GM12878 (cell line): ENCODE measurements around the gene MYRF. TPM values are rescaled to one million over a fixed set of nuclear protein-coding genes. Genes with fewer than 3 reads are reported as not detected.

ENCODE experiments used
- ATAC-seq: fragments of 200-7000 bp; cut with Tn5 transposase; 3 replicates; pipeline ENCODE4 v1.9.1; 2020; ENCODE audit warnings: mild to moderate bottlenecking, moderate library complexity
- BruUV-seq: library from RNA; stranded (reverse); fragments of 400-500 nt; replicated peaks from 2 replicates; lab custom pipeline; 2021; lab: Mats Ljungman, UMichigan
- CTCF ChIA-PET: fragments of 300-600 bp; sonication (Branson Sonifier 250); formaldehyde crosslinking; extraction: SDS; loops from one replicate; lab custom pipeline; 2021; ENCODE audit warnings: inconsistent platforms; lab: Yijun Ruan, JAX
- POLR2A ChIA-PET: fragments of 350-600 bp; formaldehyde crosslinking; extraction: SDS; loops from one replicate; lab custom pipeline; 2021; ENCODE audit warnings: inconsistent platforms; lab: Charles Lee
- RAD21 ChIA-PET: fragments of 300-600 bp; sonication (Branson Sonifier 250); formaldehyde crosslinking; loops from one replicate; lab custom pipeline; 2023; ENCODE audit warnings: antibody characterized with exemption; ENCODE audit not compliant: unreplicated experiment; lab: Charles Lee
- SMC1A ChIA-PET: fragments of 300-600 bp; sonication (Branson Sonifier 250); formaldehyde crosslinking; loops from one replicate; lab custom pipeline; 2023; ENCODE audit not compliant: unreplicated experiment, uncharacterized antibody; lab: Charles Lee
- DNase-seq: peaks from one replicate; pipeline ENCODE4 v3.0.0-alpha.2; 2011; ENCODE audit warnings: low read depth, low spot score
- FAIRE-seq: peaks from 3 replicates; lab custom pipeline; 2011; peaks lifted over from hg19 to GRCh38; lab: Jason Lieb, UNC
- H2AFZ ChIP-seq: 2 replicates; pipeline ENCODE4 v1.6.0; 2011; ENCODE audit warnings: low read depth, low read length, control low read depth; ENCODE audit not compliant: control insufficient read depth
- H3K27ac ChIP-seq: 2 replicates; pipeline ENCODE4 v1.5.1; 2011; ENCODE audit warnings: control low read depth; ENCODE audit not compliant: control insufficient read depth, insufficient read depth
- H3K27me3 ChIP-seq, 2 experiments: replicated peaks in 1 of 2; 2 replicates each; pipeline versions ENCODE4 v1.6.0 to v1.6.1; 2011; ENCODE audit warnings: low read length in 1 of 2; ENCODE audit not compliant: control insufficient read depth in 2 of 2, insufficient read depth in 2 of 2
- H3K36me3 ChIP-seq, 2 experiments: 2 replicates each; pipeline ENCODE4 v1.5.1; 2011; ENCODE audit warnings: low read length in 1 of 2; ENCODE audit not compliant: control insufficient read depth in 2 of 2, insufficient read depth in 2 of 2
- H3K4me1 ChIP-seq: 2 replicates; pipeline ENCODE4 v1.6.1; 2011; ENCODE audit warnings: mild to moderate bottlenecking, low read length, moderate library complexity, mixed read lengths; ENCODE audit not compliant: control insufficient read depth, insufficient read depth
- H3K4me2 ChIP-seq: 2 replicates; pipeline ENCODE4 v1.6.0; 2011; ENCODE audit warnings: control low read depth; ENCODE audit not compliant: control insufficient read depth, insufficient read depth
- H3K4me3 ChIP-seq: fragments of 200-600 bp; sonication (generic); 2 replicates; pipeline ENCODE4 v1.5.1; 2016
- H3K79me2 ChIP-seq: 2 replicates; pipeline ENCODE4 v1.6.0; 2011; ENCODE audit warnings: low read length; ENCODE audit not compliant: control insufficient read depth, insufficient read depth
- H3K9ac ChIP-seq: 2 replicates; pipeline ENCODE4 v1.8.0; 2011; ENCODE audit warnings: low read length, control low read depth, mixed read lengths; ENCODE audit not compliant: control insufficient read depth, insufficient read depth
- H3K9me3 ChIP-seq: replicated peaks from 3 replicates; pipeline ENCODE4 v1.5.1; 2011; ENCODE audit warnings: mild to moderate bottlenecking, low read length; ENCODE audit not compliant: control insufficient read depth, insufficient read depth
- H4K20me1 ChIP-seq: 2 replicates; pipeline ENCODE4 v1.6.0; 2011; ENCODE audit not compliant: control insufficient read depth, insufficient read depth
- BHLHE40 ChIP-seq, 2 experiments: fragments of 450-650 bp in 1 of 2; IDR thresholded peaks; 2 replicates each; pipeline ENCODE4 v1.6.1; 2011 to 2017; ENCODE audit warnings: low read depth in 2 of 2, borderline replicate concordance in 1 of 2, improper control_type of control experiment in 1 of 2, low read length in 1 of 2, mild to moderate bottlenecking in 1 of 2
- EGR1 ChIP-seq, 2 experiments: IDR thresholded peaks; 1 replicate in 1 of 2; 2 replicates in 1 of 2; pipeline ENCODE4 v1.6.1; 2011 to 2012; ENCODE audit warnings: low read depth in 2 of 2, low read length in 2 of 2, borderline replicate concordance in 1 of 2, mild to moderate bottlenecking in 1 of 2, moderate library complexity in 1 of 2
- ESRRA ChIP-seq: IDR thresholded peaks from 2 replicates; pipeline ENCODE4 v1.6.1; 2012; ENCODE audit warnings: mild to moderate bottlenecking, low read length, improper control_type of control experiment
- MEF2B ChIP-seq: fragments of 450-650 bp; IDR thresholded peaks from 2 replicates; pipeline ENCODE4 v1.6.1; 2018; ENCODE audit warnings: mild to moderate bottlenecking, moderate library complexity; ENCODE audit not compliant: partially characterized antibody, poor library complexity, severe bottlenecking
- NBN ChIP-seq: fragments of 450-650 bp; IDR thresholded peaks from 2 replicates; pipeline ENCODE4 v1.6.1; 2016
- NFIC ChIP-seq: IDR thresholded peaks from 2 replicates; pipeline ENCODE4 v1.6.1; 2012; ENCODE audit warnings: low read depth, mild to moderate bottlenecking, inconsistent platforms, low read length, moderate library complexity
- RAD21 ChIP-seq: IDR thresholded peaks from 2 replicates; pipeline ENCODE4 v1.6.1; 2011; ENCODE audit warnings: mild to moderate bottlenecking, low read depth, low read length, moderate library complexity; ENCODE audit not compliant: insufficient read depth
- RB1 ChIP-seq: fragments of 450-650 bp; formaldehyde crosslinking; IDR thresholded peaks from 2 replicates; pipeline ENCODE4 v1.6.1; 2017; ENCODE audit warnings: mild to moderate bottlenecking, borderline replicate concordance
- SMC3 ChIP-seq: IDR thresholded peaks from 2 replicates; pipeline ENCODE4 v1.6.1; 2011; ENCODE audit warnings: low read length, improper control_type of control experiment, borderline replicate concordance
- WGBS: methylation state at CpG from one replicate; pipeline ENCODE4 v1.1.6; 2016; ENCODE audit warnings: low lambda C conversion rate; ENCODE audit not compliant: insufficient replicate concordance, insufficient coverage; ENCODE audit errors: missing lambda C conversion rate; 5-methylcytosine and 5-hydroxymethylcytosine counted together
- in situ Hi-C: fragments of 300-500 bp; cut with MboI; formaldehyde crosslinking; loops from 9 replicates; pipeline ENCODE4 v1.14.3; 2018; ENCODE audit warnings: mixed read lengths
- intact Hi-C: fragments of 100-400 bp; cut with micrococcal nuclease; formaldehyde crosslinking; loops from one replicate; pipeline ENCODE4 v1.14.2; 2022; ENCODE audit not compliant: unreplicated experiment
- polyA plus RNA-seq, 11 experiments: library from polyadenylated mRNA; depleted of rRNA in 4 of 11; unstranded in 6 of 11; stranded (reverse) in 5 of 11; fragments of >200 nt; fragmentation: Nextera tagmentation in 4 of 11; fragmentation: Illumina TruSeq in 1 of 11; extraction: Ambion mirVana in 4 of 11; extraction: Trizol in 1 of 11; gene quantifications; 1 replicate in 1 of 11; 2 replicates in 10 of 11; pipeline versions ENCODE4 v1.2.1 to v1.2.3, GENCODE V29; 2011 to 2016; ENCODE audit warnings: inconsistent platforms in 2 of 11, missing spikeins in 2 of 11, low read depth in 1 of 11
- total RNA-seq, 4 experiments: library from RNA; depleted of rRNA in 3 of 4; stranded (reverse); fragments of >200 nt in 3 of 4; fragmentation: Illumina TruSeq in 1 of 4; extraction: Trizol in 1 of 4; gene quantifications; 2 replicates each; pipeline versions ENCODE4 v1.2.1 to v1.2.3, GENCODE V29; 2013 to 2021
- TF ChIP-seq, protein P1 (sequence below), 3 experiments: IDR thresholded peaks in 2 of 3; conservative IDR thresholded peaks in 1 of 3; 2 replicates each; pipeline ENCODE4 v1.5.1; 2011; ENCODE audit warnings: low read depth in 3 of 3, low read length in 3 of 3, mild to moderate bottlenecking in 3 of 3, control low read depth in 2 of 3, moderate library complexity in 2 of 3, inconsistent platforms in 1 of 3, mixed read lengths in 1 of 3; ENCODE audit not compliant: control insufficient read depth in 2 of 3, insufficient read depth in 1 of 3; ENCODE audit errors: extremely low read depth in 1 of 3

Gene MYRF
- total and polyA plus RNA-seq, 10 of the 15 experiments (the other 5 are each of a cell fraction or from before 2014, with no cell fraction given): 0.27 to 15.6 (median 0.89) TPM

DNA sequence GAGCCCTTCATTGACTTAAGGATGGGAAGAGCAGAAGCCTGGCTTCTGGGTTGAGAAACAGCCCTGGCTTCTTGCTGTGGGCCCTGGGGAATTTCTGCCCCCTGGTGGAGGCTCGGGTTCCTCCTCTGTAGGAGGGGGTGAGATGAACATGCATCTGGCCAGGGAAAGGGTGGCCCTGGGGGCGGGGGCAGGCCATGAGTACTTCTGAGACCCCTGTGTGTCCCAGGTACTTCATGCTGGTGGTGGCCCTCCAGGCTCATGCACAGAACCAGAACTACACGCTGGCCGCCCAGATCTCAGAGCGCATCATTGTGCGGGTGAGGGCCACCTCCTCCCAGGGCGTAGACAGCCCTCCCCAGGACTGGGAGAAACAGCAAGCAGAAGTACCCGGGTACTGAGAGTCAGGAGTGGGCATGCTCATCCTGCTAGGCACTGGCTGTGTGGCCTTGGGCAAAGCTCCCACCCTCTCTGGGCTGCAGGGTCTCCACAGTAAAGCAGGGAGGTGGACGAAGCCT is 24.2 kb downstream of the MYRF start:
- ChIA-PET SMC1A (interaction anchor here (0.8 to 2.6 kb wide), 2 partner anchors 23 to 27 kb away, joined by 3 to 8 read pairs; no protein-coding TSS in a partner anchor), CTCF (interaction anchor here (7.5 kb wide), 1 partner anchor 28 kb away, joined by 88 read pairs; no protein-coding TSS in a partner anchor), RAD21 (interaction anchor here (2.5 kb wide), 1 partner anchor 29 kb away, joined by 15 read pairs; no protein-coding TSS in a partner anchor), POLR2A (interaction anchor here (0.5 to 1.9 kb wide), 2 partner anchors 9 to 29 kb away, joined by 5 to 6 read pairs; no protein-coding TSS in a partner anchor)
- Histone ChIP-seq H3K27me3 (no peaks in the 10 kb centered on the region), H3K36me3 (no peaks in the 10 kb centered on the region), H2AFZ (no peak overlapping the region), H3K79me2 (no peaks in the 10 kb centered on the region), H3K27ac (no peak overlapping the region), H3K9me3 (no peaks in the 10 kb centered on the region), H3K4me3 (no peak overlapping the region), H4K20me1 (no peaks in the 10 kb centered on the region), H3K4me1 (no peaks in the 10 kb centered on the region; the same call in 1 of the 2 replicates), H3K9ac (no peak overlapping the region), H3K4me2 (no peak overlapping the region)
- DNase-seq (no peak), ATAC-seq (peak; percentile 94), FAIRE-seq (peak; percentile 31)
- intact Hi-C loops: loop anchor here (1.0 kb wide), 1 partner anchor 29 kb away; no protein-coding TSS in a partner anchor
- in situ Hi-C loops: no loop called here
- 0 out of 2 replicates have a peak, but pooled peaks have one; percentile 25 for TF ChIP-seq ESRRA
- TF ChIP-seq EGR1 (IDR thresholded peaks at IDR 0.05; ENCODE audit: borderline replicate concordance in 1 of 2, low read depth in 2 of 2, low read length in 2 of 2): 0 out of 3 replicates have a peak, but pooled peaks of 1 of the 2 experiments have one; percentile 15
- no peak for TF ChIP-seq NFIC
- TF ChIP-seq RAD21: peak; percentile 80
- TF ChIP-seq BHLHE40 (IDR thresholded peaks at IDR 0.05; ENCODE audit: borderline replicate concordance in 1 of 2, low read depth in 2 of 2, low read length in 1 of 2): 0 out of 4 replicates have a peak, but pooled peaks of 1 of the 2 experiments have one; percentile 10
- TF ChIP-seq NBN: no peak
- TF ChIP-seq MEF2B: peak; percentile 69
- TF ChIP-seq RB1: peak; percentile 52; the same call in 1 of the 2 replicates
- TF ChIP-seq, protein P1, sequence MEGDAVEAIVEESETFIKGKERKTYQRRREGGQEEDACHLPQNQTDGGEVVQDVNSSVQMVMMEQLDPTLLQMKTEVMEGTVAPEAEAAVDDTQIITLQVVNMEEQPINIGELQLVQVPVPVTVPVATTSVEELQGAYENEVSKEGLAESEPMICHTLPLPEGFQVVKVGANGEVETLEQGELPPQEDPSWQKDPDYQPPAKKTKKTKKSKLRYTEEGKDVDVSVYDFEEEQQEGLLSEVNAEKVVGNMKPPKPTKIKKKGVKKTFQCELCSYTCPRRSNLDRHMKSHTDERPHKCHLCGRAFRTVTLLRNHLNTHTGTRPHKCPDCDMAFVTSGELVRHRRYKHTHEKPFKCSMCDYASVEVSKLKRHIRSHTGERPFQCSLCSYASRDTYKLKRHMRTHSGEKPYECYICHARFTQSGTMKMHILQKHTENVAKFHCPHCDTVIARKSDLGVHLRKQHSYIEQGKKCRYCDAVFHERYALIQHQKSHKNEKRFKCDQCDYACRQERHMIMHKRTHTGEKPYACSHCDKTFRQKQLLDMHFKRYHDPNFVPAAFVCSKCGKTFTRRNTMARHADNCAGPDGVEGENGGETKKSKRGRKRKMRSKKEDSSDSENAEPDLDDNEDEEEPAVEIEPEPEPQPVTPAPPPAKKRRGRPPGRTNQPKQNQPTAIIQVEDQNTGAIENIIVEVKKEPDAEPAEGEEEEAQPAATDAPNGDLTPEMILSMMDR (IDR thresholded peaks at IDR 0.05 in 2 of 3, conservative IDR thresholded peaks at IDR 0.05 in 1 of 3; ENCODE audit: control insufficient read depth in 2 of 3, extremely low read depth in 1 of 3, insufficient read depth in 1 of 3, low read depth in 3 of 3, low read length in 3 of 3): peak; percentile 71 to 86 (median 83)
- TF ChIP-seq SMC3: peak; percentile 83; the same call in 1 of the 2 replicates
- WGBS: 64% methylated on average over 9 of the region's 9 CpGs
- no TSS peak for BruUV-seq
